NK-92 (cell line): ENCODE measurements around the gene MMP25.

ENCODE experiments used
- DNase-seq: peaks from one replicate; lab custom pipeline; 2025; ENCODE audit not compliant: unreplicated experiment; lab: John Stamatoyannopoulos, UW

Gene MMP25

DNA sequence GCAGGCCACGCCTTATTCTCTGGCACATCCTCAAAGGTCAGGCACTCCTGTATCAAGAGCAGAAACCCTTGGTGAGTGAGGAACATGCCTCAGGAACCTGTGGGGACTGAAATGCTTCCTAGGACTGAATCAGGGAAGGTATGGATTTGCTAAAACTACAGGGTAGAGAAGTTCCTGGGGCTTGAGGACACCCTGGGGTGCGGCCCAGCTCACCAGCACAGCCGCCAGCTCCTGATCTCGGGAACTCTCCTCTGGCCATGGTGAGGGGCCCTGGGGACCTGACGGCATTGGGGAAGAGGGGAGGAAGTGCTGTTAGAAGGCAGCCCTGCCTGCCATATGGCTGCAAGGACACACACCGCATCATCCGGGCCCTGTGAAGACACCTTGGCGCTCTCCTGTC lies 45.2 kb downstream of the MMP25 start:
- DNase-seq: no peak

DNA sequence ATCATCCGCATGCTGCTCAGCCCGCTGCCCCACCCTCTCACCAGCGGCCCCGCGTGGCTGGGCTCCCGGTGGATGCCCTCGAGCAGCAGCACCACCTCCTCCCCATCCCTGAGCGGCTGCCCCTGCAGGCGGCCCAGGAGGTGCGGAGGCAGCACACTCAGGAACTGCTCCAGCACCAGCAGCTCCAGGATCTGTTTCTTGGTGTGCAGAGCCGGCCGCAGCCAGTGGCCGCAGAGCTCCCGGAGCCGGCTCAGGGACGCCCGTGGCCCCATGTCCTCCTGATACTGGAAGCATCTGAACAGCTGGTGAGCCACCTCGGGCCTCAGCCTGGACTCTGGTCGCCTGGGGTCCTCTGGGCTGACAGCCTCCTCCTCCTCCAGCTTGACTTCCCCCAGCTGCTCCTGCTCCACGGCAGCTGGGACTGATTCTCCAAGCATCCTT lies 46.2 kb downstream of the MMP25 start:
- no peak for DNase-seq

DNA sequence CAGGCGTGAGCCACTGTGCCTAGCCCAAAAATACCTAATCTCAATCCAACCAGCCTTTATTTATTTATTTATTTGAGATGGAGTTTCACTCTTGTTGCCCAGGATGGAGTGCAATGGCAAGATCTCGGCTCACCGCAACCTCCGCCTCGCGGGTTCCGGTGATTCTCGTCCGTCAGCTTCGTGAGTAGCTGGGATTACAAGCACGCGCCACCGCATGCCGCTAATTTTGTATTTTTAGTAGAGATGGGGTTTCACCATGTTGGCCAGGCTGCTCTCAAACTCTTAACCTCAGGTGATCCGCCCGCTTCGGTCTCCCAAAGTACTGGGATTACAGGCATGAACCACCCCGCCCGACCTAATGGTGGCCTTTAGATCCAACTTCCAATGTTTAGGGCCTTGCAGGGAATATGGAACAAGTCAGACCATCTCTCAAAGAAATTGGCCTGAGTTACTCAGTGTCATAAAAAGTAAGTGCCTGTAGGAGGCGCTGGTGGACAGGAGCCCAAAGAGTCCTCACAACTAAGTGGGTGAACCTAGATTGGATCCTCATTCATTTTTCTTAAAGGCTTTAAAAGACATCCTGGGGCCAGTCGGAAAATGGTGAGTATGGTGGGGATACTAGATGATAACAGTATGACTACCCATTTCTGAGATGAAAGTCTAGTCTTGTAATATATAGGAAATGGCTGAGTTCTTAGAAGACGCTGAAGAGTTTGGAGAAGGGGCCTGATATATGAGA lies 48.1 kb downstream of the MMP25 start:
- DNase-seq: no peak

DNA sequence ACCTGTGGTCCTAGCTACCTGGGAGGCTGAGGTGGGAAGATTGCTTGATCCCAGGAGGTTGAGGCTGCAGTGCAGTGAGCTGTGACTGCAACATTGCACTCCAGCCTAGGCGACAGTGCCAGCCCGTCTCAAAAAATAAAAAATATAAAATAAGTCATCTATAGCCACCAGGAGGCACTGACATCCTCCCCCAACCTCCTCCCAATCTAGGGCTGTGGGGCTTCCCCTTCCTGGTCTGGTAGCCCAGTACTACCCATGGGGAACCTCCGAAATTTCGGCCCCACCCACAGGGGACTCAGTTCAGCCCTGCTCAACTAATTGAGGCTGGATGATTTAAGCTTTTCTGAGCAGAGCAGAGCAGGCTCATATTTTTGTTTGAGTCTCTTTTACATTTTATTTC lies 49.5 kb downstream of the MMP25 start:
- DNase-seq: no peak

DNA sequence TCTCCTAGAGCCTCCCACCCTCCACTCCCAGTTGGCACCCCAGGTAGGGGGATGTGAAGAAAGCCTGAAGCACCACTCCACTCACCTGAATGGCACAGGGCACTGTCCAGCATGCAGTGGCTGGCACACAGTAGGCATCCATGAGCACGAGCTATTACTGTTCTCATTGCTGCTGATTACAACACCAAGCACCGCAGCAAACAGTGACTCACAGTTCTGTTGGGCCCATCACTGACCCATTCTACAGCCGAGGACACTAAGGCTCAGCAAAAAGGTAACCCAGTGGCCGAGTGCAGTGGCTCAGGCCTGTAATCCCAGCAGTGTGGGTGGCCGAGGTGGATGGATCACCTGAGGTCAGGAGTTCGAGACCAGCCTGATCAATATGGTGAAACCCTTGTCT lies 50.0 kb downstream of the MMP25 start:
- DNase-seq: no peak

DNA sequence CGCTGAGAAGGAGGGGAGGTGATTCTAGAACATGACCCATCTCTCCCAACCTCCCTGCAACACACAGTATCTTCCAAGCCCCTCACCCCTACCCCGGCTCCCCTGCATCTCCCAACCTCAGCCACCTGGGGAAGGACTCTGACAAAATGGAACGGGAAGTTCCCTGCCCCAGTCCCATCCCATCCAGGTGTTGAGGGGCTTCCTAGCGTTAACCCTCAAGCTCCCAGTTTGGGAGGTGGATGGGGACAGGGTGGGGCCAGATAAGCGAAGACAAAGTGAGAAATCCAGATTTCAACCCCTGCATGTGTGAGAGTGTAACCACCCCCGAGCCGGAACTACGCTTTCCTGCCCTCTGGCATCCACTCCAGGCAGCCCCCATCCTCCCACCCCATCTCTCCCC lies 50.9 kb downstream of the MMP25 start:
- DNase-seq: no peak

DNA sequence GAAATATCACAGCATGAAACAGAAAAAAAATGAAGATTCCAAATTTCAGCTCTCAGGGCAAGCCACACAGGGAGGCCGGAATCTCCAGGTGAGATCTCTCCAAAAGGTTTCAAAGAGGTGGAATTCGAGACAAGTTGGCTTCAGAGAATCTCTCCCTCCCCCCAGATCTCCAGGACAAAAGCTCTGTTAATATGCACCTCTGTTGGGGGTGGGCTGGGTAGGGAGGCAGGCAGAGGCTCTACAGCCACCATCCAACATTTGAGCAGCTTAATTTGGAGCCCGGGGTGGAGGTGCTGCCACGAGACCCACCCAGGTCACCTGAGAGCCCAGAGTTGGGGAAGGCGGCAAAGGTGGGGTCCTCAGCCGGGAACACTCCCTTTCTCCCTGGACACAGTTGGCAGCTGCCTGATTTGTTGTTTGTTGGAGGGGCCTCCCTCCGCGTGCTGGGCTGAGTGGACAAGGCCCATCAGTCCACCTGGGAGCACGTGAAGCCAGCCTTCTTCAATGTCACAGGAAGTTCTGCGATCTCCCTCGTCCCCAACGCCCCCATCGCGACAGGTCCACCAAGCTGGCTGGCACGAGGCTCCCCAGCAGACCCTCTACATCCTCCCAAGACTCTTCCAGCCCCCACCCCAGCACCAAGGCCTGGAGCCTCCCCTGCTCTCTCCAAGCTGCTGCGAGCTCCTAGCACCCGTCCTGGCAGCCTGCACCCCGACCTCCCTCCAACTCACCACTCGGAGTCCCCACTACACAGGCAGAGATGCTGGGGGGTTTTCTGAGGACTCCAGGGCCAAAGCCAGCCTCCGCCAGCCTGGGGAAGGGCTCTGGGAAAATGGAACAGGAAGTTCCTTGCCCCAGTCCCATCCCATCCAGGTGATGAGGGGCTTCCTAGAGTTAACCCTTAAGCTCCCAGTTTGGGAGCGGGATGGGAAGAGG lies 52.4 kb downstream of the MMP25 start, which contains the start of gene ZSCAN10:
TSS of gene ZSCAN10 (minus strand) at position 836 of the 936 bp plus-strand sequence. CDS start 6,357 bp downstream, outside the sequence.
- DNase-seq: no peak

DNA sequence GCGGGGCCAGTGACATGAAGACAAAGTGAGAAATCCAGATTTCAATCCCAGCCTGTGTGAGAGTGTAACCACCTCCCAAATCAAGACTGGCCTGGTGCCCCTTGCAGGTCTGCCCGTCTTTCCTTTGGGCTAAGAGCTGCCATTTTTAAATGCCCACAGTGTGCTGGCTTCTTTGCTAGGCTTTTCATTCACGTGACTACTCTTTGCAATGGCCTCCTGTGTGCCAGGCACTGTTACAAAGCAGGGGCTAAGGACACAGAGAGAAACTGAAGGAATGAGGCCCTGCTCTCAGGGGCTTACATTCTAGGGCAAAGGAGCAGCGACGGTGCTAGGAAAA lies 53.0 kb downstream of the MMP25 start:
- DNase-seq: no peak

DNA sequence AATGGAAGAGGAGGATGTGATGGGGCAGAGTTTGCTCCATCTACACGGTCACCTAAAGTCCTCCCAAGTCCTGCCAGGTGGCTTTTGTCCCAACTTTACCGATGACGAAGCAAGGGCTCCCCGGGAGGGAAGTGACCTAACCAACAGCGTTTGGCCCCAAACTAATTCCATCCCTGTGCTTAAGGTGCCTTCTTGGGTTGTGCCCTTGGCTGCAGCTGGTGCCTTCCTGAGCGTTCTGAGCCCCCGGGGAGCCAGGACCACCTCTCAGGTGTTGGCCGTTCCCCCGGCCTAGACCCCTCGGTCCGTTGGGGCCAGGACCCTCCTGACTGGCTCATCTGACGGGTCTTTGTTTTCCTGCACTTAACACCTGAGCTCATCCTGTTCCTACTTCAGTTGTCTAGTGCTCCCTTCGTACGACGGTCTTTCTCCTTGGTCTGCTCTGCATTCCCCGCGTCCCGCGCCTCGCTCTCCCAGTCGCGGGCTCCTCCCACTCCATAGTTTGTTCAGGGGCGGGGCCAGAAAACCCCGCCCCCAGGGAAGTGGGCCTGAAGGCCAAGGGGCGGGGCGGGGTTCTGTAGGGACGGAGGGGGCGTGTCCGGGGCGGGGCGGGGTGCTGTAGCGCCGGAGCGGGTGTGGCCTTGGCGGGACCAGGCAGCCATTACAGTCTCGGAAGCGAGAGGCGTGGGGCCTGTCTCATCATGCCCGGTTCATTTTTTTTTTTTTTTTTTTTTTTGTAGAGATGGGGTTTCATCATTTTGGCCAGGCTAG lies 53.6 kb downstream of the MMP25 start:
- DNase-seq: no peak

DNA sequence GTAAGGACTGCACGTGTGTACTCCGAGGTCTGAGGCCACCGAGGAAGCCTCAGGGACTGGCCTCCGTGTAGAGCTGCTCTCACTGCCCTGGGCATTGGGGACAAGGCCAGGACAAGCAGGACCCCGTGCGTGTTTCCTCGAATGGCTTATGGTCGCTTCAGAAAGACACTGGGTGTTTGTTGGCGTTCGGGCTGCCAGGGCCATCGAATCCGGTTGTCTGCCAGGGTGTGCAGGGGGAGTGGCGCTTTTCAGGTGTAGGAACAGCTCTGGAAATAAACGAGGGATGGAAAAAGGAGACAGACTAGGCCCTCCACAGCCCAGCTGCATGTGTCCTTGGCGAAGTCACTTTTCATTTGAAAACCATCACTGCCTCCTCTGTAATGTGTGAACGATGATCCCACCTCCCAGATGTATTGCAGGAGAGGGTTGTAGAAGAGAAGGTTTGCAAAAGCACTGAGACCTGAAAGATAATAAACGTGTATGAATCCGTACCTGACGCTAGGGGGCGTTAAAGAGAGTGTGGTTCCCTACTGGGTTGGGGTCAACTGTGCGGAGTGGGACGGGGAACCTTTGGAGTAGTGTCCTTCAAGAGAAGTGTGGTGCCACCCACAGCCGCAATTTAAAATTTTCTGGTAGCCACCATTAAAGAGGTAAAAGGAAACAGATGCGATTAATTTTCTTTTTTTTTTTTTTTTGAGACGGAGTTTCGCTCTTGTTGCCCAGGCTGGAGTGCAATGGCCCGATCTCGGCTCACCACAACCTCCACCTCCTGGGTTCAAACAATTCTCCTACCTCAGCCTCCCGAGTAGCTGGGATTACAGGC lies 54.9 kb downstream of the MMP25 start:
- DNase-seq: no peak

DNA sequence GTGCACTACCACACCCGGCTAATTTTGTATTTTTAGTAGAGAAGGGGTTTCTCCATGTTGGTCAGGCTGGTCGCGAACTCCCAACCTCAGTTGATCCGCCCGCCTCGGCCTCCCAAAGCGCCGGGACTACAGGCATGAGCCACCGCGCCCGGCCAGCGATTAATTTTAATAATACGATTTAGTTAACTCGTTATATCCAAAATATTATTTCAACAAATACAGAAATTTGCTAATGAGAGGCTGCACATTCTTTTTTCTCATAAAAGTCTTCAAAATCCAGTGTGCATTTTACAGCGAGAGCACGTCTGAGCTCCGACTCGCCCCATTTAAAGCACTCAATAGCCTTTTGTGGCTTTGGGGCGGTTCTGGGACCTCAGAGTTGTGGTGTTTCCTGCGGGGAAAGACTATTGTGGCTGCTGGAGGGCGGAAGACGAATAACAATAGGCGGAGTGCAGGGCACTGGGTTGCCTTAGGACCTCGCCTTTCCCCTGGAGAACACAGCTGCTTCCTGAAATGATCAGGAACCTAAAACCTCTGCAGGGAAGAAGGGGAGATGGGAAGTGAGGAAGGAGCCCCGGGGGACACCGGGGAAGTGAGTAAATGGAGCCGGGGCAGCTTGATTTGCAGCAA lies 55.6 kb downstream of the MMP25 start:
- no peak for DNase-seq

DNA sequence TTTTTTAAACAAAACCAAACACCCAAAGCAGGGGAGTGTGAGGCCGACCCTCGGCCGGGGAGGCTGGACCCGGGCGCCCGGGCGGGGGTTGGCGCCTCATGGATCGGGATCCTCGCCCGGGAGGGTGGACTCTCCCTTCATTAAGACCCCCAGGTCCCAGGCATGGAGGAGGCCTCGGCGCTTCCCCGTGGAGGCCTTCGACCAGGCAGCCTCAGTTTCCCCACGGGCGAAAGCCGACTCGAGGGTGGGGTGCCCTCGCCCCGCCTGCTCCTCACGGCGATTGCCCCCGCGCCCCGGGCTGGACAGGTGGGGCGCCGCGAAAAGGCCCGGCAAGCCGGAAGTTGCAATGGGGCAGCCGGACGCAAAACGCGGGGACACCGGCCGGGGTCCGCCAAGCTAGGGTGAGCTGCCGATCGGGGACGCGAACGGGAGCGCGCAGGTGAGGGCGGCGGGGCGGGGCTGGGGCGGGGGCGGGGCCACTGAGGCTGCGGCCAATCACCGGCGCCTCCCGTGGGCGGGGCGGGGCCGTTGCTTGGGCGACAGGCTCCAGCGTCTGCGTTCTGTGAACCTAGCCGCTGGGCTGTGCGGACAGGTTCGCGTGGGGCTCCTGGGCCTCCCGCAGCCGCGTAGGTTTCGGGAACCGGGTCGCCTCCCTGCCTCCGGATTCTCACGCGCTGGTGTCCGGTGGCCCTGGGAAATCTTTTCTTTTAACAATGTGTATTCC lies 60.0 kb downstream of the MMP25 start:
- DNase-seq: peak; percentile 51
